Urothelium cell line (cell line): ENCODE measurements around the gene RNF223.
"Not testable (repeated sequence)": the region's sequence is repeated elsewhere in the genome, so short reads cannot be mapped to it uniquely, and the experiment has no call there.

Source experiments
- DNase-seq: peaks from one replicate; pipeline ENCODE4 v3.0.0; 2011; ENCODE audit warnings: low spot score, mixed read lengths
- FAIRE-seq: peaks from 2 replicates; lab custom pipeline; 2011; peaks lifted over from hg19 to GRCh38; lab: Jason Lieb, UNC

The RNF223 gene

GRCh38 chr1:1062348-1063163, 11.6 kb downstream of the RNF223 start:
- no peak for DNase-seq
- FAIRE-seq: no peak

DNA sequence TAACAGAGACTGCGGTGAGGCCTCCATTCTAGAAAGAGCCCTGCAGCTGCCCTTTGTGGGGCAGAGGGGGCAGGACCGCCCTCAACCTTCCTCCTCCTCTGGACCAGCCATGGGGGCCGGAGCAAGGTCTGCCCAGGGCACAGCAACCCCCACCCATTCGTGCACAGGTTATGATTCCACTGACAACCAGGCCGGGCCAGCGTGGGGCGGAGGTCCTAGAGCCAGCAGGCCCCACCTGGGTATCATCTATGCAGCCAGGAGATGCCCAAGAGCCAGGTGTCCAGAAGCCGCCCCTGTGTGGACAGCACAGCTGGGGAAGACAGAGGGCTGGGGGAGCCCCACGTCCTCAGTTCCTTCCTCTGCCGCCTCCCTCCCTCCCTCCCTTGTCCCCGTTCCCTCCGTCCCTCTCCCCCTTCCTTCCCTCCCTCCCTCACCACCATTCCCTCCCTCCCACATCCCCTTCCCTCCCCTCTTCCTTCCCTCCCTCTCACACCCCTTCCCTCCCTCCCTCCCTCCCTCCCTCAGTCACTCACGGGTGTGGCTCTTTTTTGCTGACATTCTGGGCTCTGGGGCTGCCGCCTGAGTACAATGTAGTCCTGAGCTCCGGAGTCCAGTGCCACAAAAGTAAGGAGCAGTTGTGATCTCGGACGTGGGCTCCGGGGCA, 12.3 kb downstream of the RNF223 start:
- no peak for DNase-seq
- FAIRE-seq: no peak

DNA sequence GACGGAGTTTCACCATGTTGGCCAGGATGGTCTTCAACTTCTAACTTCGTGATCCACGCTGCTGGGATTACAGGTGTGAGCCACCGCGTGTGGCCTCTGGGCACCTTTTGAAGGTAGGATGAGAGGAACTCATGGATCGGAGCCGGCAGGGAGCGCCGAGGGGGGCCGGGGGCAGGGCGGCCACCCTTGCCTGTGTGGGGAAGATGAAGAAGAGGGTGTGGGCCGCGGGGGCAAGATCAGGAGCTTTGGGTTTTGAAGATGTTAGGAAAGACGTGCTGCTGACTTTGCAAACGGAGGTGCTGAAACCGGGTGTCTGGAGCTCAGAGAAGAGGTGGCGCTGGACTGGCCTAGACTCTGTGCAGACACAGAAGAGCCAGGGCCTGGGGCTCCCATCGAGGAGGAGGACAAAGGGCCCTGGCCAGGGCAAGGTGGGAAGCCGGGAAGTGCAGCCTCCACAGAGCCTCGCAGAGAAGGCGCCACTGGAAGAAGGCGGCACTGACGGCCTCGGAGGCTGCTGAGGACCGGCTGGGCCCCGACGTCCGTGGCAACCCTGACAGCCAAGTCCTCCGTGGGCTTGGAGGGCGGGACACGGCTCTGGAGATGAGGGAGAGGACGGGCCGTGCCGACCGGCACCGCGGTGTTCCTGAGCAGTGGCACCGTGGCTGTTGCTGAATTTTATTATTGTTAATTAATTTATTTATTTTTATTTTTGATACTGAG, 13.7 kb downstream of the RNF223 start:
- no peak for DNase-seq
- no peak for FAIRE-seq

- peak; percentile 92 for DNase-seq
- FAIRE-seq: no peak
Observed at GRCh38 chr1:1059494-1060280, 14.4 kb downstream of the RNF223 start.

DNA sequence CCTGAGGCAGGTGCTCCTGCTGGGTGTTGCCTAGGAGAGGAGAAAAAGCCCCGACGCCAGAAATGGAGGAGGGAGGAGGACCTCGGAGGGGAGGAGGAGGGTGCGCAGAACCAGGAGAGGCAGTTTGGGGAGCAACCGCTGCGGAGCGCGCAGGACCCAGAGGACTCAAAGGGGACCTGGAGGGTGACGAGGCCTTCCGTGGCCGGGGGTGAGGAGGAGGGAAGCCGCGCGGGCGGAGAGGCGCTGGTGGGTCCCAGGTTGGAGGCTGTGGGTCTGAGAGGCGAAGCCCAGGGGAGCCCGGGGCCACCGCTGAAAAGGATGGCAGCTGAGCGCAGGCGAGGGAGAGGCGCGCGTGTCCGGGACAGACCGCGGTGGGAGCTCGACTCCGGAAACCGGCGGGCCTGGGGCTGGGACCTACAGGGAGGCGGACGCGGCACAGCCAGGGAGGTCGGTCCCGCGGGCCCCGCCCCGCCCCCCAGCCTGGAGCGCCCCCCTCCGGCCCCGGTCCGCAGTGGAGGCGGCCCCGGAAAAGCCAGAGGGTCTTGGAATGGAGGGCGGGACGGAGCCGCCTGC, 15.1 kb downstream of the RNF223 start:
- FAIRE-seq: no peak
- DNase-seq: peak; percentile 65

DNA sequence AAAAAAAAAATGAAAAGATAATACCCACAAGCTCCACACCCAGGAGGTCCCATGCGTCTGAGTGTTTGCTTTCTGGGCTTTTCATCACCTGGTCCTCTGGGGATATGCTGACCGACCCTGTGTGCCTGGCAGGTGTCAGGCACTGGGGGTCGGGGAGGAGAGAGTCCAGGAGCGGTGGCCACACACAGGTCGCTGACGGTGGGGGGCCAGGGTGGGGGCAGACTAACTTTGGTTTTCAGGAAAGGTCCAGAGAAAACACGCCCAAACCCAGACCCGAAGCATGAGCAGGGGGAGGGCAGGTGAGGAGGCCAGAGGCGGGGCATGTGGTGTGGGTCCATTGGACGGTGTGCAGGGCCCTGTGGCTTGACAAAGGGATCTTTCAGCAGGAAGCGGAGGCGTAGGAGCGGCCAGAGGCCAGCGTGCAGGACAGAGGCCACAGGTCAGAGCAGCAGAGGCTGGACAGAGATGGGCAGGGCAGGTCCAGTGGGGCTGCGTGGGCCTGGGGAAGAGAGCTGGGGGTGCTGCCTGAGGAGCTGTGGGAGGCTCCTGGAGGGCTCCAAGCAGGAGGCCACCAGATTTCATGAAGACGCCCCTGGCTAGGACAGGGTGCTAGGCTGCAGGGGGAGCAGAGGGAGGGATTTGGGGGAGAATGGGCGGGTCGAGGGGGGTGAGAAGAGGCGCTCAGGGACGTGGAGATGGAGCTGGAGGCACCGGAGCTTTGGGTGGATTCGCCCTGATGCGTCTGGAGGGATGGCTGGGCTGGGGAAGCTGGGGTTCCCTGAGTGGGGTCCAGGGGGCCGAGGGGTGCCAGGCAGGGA, 15.8 kb downstream of the RNF223 start:
- no peak for DNase-seq
- no peak for FAIRE-seq

DNA sequence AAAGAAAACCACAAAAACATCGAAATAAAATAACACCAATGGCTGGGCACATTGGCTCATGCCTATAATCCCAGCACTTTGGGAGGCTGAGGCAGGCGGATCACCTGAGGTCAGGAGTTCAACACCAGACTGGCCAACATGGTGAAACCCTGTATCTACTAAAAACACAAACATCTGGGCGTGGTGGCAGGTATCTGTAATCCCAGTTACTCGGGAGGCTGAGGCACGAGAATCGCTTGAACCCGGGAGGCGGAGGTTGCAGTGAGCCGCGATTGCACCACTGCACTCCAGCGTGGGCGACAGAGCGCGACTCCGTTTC, 16.4 kb downstream of the RNF223 start:
- not testable (repeated sequence) for DNase-seq, FAIRE-seq

DNA sequence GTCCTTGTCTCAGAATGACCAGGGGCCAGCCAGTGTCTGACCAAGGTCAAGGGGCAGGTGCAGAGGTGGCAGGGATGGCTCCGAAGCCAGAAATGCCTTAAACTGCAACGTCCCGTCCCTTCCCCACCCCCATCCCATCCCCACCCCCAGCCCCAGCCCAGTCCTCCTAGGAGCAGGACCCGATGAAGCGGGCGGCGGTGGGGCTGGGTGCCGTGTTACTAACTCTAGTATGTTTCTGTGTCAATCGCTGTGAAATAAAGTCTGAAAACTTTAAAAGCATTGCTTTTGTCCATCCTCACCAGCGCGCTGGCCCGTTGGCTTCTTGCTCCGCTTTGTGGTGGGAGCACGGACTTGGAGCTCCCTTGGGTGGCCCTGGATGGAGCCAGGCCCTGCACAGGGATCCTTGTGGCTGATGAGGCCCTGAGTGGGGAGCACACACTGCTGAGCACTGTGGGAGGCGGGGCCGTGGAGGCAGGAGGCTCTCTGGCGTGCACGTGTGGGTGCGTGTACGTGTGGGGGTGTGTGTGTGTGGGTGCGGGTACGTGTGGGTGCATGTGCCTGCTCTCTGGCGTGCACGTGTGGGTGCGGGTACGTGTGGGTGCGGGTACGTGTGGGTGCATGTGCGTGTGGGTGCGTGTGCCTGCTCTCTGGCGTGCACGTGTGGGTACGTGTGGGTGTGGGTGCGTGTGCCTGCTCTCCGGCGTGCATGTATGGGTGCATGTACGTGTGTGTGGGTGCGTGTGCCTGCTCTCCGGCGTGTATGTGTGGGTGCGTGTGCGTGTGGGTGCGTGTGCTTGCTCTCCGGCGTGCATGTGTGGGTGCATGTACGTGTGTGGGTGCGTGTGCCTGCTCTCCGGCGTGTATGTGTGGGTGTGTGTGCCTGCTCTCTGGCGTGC, 18.0 kb downstream of the RNF223 start:
- FAIRE-seq (peak; percentile 79), DNase-seq (no peak)

- FAIRE-seq (no peak), DNase-seq (no peak)
Observed at GRCh38 chr1:1054971-1055370, 19.1 kb downstream of the RNF223 start.

DNA sequence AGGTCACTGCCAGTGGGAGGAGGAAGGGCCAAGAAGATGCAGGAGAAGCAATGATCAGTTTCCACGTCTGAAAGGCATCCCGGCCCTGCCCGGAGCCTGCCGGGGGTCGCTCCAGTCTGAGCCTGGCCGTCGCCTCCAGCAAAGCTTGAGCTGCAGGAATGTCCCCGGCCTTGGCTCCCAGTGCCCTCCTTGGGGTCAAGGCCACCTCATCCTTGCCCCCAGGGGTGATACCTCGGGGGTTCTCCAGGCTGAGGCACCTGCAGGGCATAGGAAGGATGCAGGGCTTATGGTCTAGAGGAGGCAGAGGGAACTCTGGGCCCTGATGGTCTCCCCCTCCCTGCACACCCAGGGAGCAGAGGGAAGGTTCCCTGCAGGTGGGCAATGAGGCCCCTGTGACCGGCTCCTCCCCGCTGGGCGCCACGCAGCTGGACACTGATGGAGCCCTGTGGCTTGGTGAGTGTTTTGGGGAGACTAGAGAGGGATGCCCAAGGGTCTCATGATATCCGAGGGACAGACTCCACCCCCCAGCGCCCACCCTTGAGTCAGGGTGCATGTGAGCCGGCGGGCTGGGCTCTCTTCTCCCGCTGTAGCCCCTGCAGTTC, 19.9 kb downstream of the RNF223 start:
- FAIRE-seq (no peak), DNase-seq (no peak)

- DNase-seq (no peak), FAIRE-seq (no peak)
Observed at GRCh38 chr1:1053682-1054081, 20.4 kb downstream of the RNF223 start.

DNA sequence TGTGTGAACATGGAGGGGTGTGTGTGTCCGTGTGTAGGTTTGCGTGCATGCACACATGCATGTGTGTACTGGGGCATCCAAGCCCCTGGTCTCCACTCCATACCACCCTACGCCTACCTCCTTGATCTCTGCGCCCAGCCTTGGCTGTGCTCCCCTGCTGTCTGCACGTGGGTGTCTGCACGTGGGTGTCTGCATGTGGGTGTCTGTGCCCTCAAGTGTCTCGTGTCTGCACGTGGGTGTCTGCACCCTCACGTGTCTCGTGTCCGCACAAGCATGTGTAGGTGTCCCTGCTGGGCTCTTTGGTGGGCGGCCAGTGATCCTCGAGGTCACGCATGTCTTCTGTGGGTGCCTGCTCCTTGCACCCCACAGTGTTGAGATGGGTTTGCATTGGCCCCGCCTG, 21.1 kb downstream of the RNF223 start:
- DNase-seq (no peak), FAIRE-seq (no peak)

DNA sequence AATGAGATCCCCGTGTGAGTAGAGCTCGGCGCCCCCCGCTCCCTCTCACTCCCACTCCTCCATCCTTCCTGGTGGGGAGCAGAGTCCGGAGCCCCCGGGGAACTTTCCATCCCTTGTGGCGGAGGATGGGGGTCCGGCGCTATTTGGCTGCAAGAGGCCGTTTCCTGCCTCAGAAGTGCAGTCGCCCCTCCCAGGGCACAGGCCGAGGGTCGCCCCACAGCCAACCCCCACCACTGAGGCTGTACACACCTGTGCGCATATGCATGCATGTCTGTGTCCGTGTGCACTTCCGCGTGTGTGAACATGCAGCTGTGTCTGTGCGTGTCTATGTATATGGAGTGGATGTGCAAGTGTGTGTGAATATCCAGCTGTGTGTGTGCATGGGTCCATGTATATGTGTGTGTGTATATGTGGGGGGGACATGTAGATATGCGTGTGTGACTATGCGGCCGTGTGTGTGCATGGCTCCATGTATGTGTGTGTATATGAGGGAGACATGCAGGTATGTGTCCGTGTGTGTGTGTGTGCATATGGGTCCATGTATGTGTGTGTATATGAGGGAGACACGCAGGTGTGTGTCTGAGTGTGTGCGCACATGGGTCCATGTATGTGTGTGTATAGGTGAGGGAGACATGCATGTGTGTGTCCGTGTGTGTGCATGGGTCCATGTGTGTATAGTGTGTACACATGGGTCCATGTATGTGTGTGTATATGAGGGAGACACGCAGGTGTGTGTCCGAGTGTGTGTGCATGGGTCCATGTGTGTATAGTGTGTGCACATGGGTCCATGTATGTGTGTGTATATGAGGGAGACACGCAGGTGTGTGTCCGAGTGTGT, 21.9 kb downstream of the RNF223 start:
- DNase-seq (no peak), FAIRE-seq (peak; percentile 83)

GRCh38 chr1:1051127-1051810, 22.8 kb downstream of the RNF223 start:
- DNase-seq: no peak
- FAIRE-seq: no peak

DNA sequence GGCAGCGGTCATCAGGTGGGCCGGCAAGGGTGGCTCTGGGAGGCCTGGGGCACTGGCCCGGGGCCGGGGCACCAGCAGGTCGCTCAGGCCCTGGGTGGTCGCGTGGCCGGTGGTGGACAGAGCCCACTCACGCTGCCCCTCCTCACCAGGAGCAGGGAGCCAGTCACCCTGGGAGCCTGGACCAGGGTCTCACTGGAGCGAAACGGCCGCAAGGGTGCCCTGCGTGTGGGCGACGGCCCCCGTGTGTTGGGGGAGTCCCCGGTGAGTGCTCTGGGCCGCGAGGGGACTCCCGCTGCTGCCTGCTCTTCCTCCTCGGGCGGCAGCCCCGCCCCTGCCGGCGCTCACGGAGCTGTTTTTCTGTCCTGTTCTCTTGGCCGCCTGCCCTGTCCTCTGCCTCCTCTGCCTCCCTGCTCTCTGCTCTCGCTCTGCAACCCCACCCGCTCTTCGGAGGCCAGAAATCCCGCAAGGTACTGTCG, 23.5 kb downstream of the RNF223 start:
- FAIRE-seq (no peak), DNase-seq (no peak)

DNA sequence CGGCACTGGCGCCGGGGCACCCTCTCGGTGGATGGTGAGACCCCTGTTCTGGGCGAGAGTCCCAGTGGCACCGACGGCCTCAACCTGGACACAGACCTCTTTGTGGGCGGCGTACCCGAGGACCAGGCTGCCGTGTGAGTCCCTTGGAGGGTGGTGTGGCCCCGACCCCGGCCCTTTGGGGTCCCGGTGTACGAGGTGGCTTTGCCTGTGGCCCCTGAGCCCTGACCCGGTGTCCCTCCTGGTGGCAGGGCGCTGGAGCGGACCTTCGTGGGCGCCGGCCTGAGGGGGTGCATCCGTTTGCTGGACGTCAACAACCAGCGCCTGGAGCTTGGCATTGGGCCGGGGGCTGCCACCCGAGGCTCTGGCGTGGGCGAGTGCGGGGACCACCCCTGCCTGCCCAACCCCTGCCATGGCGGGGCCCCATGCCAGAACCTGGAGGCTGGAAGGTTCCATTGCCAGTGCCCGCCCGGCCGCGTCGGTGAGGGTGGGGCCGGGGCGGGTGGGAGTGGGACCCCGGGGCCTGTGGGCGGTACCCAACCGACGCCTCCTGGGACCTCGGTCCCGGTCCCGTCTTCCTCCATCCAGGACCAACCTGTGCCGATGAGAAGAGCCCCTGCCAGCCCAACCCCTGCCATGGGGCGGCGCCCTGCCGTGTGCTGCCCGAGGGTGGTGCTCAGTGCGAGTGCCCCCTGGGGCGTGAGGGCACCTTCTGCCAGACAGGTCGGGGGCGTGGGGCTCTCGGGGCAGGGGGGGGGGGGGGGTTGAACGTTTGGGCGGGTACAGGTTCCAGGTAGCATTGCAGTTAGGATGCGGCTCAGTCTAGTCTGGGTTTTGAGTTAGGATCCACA, 24.6 kb downstream of the RNF223 start:
- DNase-seq: no peak
- no peak for FAIRE-seq
